HG02840 (cell line): ENCODE results near the gene TMEM80.
"Not testable (repeated sequence)": the region's sequence is repeated elsewhere in the genome, so short reads cannot be mapped to it uniquely, and the experiment has no call there.

Source experiments
- ATAC-seq: cut with Tn5 transposase; IDR thresholded peaks from one replicate; pipeline ENCODE4 v1.9.1; 2021; ENCODE audit warnings: mild to moderate bottlenecking, moderate library complexity, moderate number of reproducible peaks; ENCODE audit not compliant: unreplicated experiment, low FRiP score

The TMEM80 gene

GRCh38 chr11:679271-680207 lies 16.1 kb upstream of the TMEM80 start:
- ATAC-seq: no peak

GRCh38 chr11:680476-680875 lies 15.1 kb upstream of the TMEM80 start:
- no peak for ATAC-seq

- no peak for ATAC-seq
Observed at GRCh38 chr11:680970-681369, 14.6 kb upstream of the TMEM80 start.

- ATAC-seq: no peak
Observed at GRCh38 chr11:686451-687243, 9.0 kb upstream of the TMEM80 start.

- ATAC-seq: no peak
Observed at GRCh38 chr11:687751-688150, 7.9 kb upstream of the TMEM80 start.

- no peak for ATAC-seq
Observed at GRCh38 chr11:688681-689080, 6.9 kb upstream of the TMEM80 start.

GRCh38 chr11:689625-690024 lies 6.0 kb upstream of the TMEM80 start:
- no peak for ATAC-seq

GRCh38 chr11:690244-690643 lies 5.4 kb upstream of the TMEM80 start:
- ATAC-seq: not testable (repeated sequence)

GRCh38 chr11:690738-691633 lies 4.6 kb upstream of the TMEM80 start:
- no peak for ATAC-seq

GRCh38 chr11:691710-692590 lies 3.7 kb upstream of the TMEM80 start:
- ATAC-seq: no peak

- ATAC-seq: no peak
Observed at GRCh38 chr11:692824-693414, 2.7 kb upstream of the TMEM80 start.

- ATAC-seq: no peak
Observed at GRCh38 chr11:693415-693831, 2.2 kb upstream of the TMEM80 start.

- no peak for ATAC-seq
Observed at GRCh38 chr11:693887-694562, 1.6 kb upstream of the TMEM80 start.

GRCh38 chr11:694563-695287 lies 891 bp upstream of the TMEM80 start, which contains the start of gene DEAF1:
TSS of gene DEAF1 (minus strand) at chr11:695222. CDS start at chr11:695047, 175 bp downstream.
- ATAC-seq: peak; percentile 73

- ATAC-seq: no peak
Observed at GRCh38 chr11:695288-695537, 403 bp upstream of the TMEM80 start.

- no peak for ATAC-seq
Observed at GRCh38 chr11:696955-697491, 1.4 kb downstream of the TMEM80 start.

GRCh38 chr11:697811-698311 lies 2.2 kb downstream of the TMEM80 start:
- no peak for ATAC-seq
